Thyroid gland (tissue), 4 donors: ENCODE data around the gene PIP4P1. TPM values are rescaled to one million over a fixed set of nuclear protein-coding genes. Genes with fewer than 3 reads are reported as not detected.

Experiments
- DNase-seq, 2 donors: peaks; one replicate each; pipeline ENCODE4 v3.0.0-alpha.2; 2019
- H3K27ac ChIP-seq, 3 donors: fragments of 200-600 bp; sonication (generic); 1 replicate in 2 of 3; 2 replicates in 1 of 3; pipeline ENCODE4 v1.5.1; 2016 to 2019; ENCODE audit warnings: mild to moderate bottlenecking in 1 of 3, moderate library complexity in 1 of 3
- H3K27me3 ChIP-seq: fragments of 200-600 bp; sonication (generic); one replicate; pipeline ENCODE4 v1.5.1; 2019
- H3K36me3 ChIP-seq, 2 donors: fragments of 200-600 bp; sonication (generic); one replicate each; pipeline ENCODE4 v1.5.1; 2016 to 2019
- H3K4me1 ChIP-seq, 2 donors: fragments of 200-600 bp; sonication (generic); one replicate each; pipeline ENCODE4 v1.5.1; 2017 to 2019
- H3K4me3 ChIP-seq, 3 donors: fragments of 200-600 bp; sonication (generic); replicated peaks in 1 of 3; 1 replicate in 2 of 3; 2 replicates in 1 of 3; pipeline ENCODE4 v1.5.1; 2016; ENCODE audit warnings: mild to moderate bottlenecking in 1 of 3
- H3K9me3 ChIP-seq: fragments of 200-600 bp; sonication (generic); one replicate; pipeline ENCODE4 v1.5.1; 2017
- CTCF ChIP-seq, 6 experiments: fragments of 200-600 bp in 3 of 6; fragments of 450-650 bp in 3 of 6; sonication (generic) in 3 of 6; IDR thresholded peaks; one replicate each; pipeline ENCODE4 v1.5.1; 2016 to 2019; ENCODE audit warnings: antibody characterized with exemption in 6 of 6, mild to moderate bottlenecking in 2 of 6, inconsistent platforms in 1 of 6, moderate library complexity in 1 of 6
- POLR2A ChIP-seq, 2 donors: fragments of 450-650 bp; IDR thresholded peaks; one replicate each; pipeline ENCODE4 v1.6.1; 2017; ENCODE audit warnings: antibody characterized with exemption in 2 of 2, mild to moderate bottlenecking in 2 of 2, moderate library complexity in 1 of 2
- WGBS, 2 donors: methylation state at CpG; one replicate each; pipeline ENCODE4 v1.1.5; 2017; 5-methylcytosine and 5-hydroxymethylcytosine counted together
- intact Hi-C: fragments of 100-400 bp; cut with DNase I; formaldehyde crosslinking; loops from one replicate; pipeline ENCODE4 v1.15.1; 2023
- total RNA-seq, 4 donors: library from RNA; depleted of rRNA; stranded (reverse); fragments of >200 nt; gene quantifications; one replicate each; pipeline ENCODE4 v1.2.3, GENCODE V29; 2016

Gene PIP4P1
- total RNA-seq, 4 donors from 2014 or later, result 15.4 to 29.1 (median 23.1) TPM

- intact Hi-C loops, result no loop called here
- no peak overlapping the region for H3K27ac ChIP-seq
These were observed 19.8 kb downstream of the PIP4P1 start for GRCh38 chr14:20441461-20441860.

GRCh38 chr14:20440882-20441281 is 20.4 kb downstream of the PIP4P1 start:
- 79 to 92% methylated on average over 4 to 5 of the region's 5 CpGs for WGBS, 2 donors
- TF ChIP-seq POLR2A (IDR thresholded peaks at IDR 0.05) (no peak), CTCF (IDR thresholded peaks at IDR 0.05) (no peak)
- peaks cover 7 to 14% of the 10 kb centered on the region in 2 donors for H3K4me1 ChIP-seq
- H3K9me3 ChIP-seq, result no peaks in the 10 kb centered on the region
- no peaks in the 10 kb centered on the region for H3K36me3 ChIP-seq
- no peak overlapping the region for H3K27ac ChIP-seq
- intact Hi-C loops, result no loop called here
- H3K27me3 ChIP-seq, result no peaks in the 10 kb centered on the region
- no peak for DNase-seq
- H3K4me3 ChIP-seq, result no peak overlapping the region

More at GRCh38 chr14:20441461-20441860, 19.8 kb downstream of the PIP4P1 start:
- no peaks in the 10 kb centered on the region for H3K9me3 ChIP-seq
- TF ChIP-seq POLR2A (IDR thresholded peaks at IDR 0.05) (no peak), CTCF (IDR thresholded peaks at IDR 0.05) (no peak)
- H3K4me1 ChIP-seq, result peaks cover 7 to 14% of the 10 kb centered on the region in 2 donors
- no peaks in the 10 kb centered on the region for H3K27me3 ChIP-seq
- no peak for DNase-seq
- H3K36me3 ChIP-seq, result peaks cover 0 to 4% of the 10 kb centered on the region in 2 donors
- 87 to 89% methylated on average over 2 of the region's 2 CpGs for WGBS, 2 donors
- H3K4me3 ChIP-seq, result no peak overlapping the region

GRCh38 chr14:20440465-20440864 is 20.8 kb downstream of the PIP4P1 start:
- 90% methylated on average over 5 of the region's 5 CpGs for WGBS, 2 donors
- no peak overlapping the region for H3K27ac ChIP-seq

GRCh38 chr14:20438664-20439063 is 22.6 kb downstream of the PIP4P1 start:
- H3K27ac ChIP-seq, result no peak overlapping the region
- TF ChIP-seq CTCF (IDR thresholded peaks at IDR 0.05) (no peak), POLR2A (IDR thresholded peaks at IDR 0.05) (no peak)
- H3K27me3 ChIP-seq, result no peaks in the 10 kb centered on the region
- no peak for DNase-seq
- H3K36me3 ChIP-seq, result no peaks in the 10 kb centered on the region
- H3K4me3 ChIP-seq, result no peak overlapping the region
- H3K9me3 ChIP-seq, result no peaks in the 10 kb centered on the region
- intact Hi-C loops, result no loop called here
- peaks cover 5 to 14% of the 10 kb centered on the region in 2 donors for H3K4me1 ChIP-seq
- WGBS, 2 donors, result 90 to 93% methylated on average over 7 of the region's 7 CpGs

More at GRCh38 chr14:20440465-20440864, 20.8 kb downstream of the PIP4P1 start:
- no peak for TF ChIP-seq CTCF (IDR thresholded peaks at IDR 0.05)
- no peak for TF ChIP-seq POLR2A (IDR thresholded peaks at IDR 0.05)
- intact Hi-C loops, result no loop called here
- H3K4me1 ChIP-seq, result peaks cover 7 to 16% of the 10 kb centered on the region in 2 donors
- H3K4me3 ChIP-seq, result no peak overlapping the region
- no peaks in the 10 kb centered on the region for H3K27me3 ChIP-seq
- DNase-seq, result no peak
- no peaks in the 10 kb centered on the region for H3K9me3 ChIP-seq
- H3K36me3 ChIP-seq, result no peaks in the 10 kb centered on the region

- Histone ChIP-seq H3K36me3 (no peaks in the 10 kb centered on the region), H3K4me1 (peaks cover 5 to 9% of the 10 kb centered on the region in 2 donors), H3K9me3 (no peaks in the 10 kb centered on the region), H3K27me3 (no peaks in the 10 kb centered on the region), H3K27ac (no peak overlapping the region), H3K4me3 (no peak overlapping the region)
- no peak for DNase-seq
- intact Hi-C loops, result no loop called here
- TF ChIP-seq CTCF (IDR thresholded peaks at IDR 0.05), result no peak
- TF ChIP-seq POLR2A (IDR thresholded peaks at IDR 0.05), result no peak
- WGBS, 2 donors, result 95 to 99% methylated on average over 4 of the region's 4 CpGs
These were observed 24.9 kb downstream of the PIP4P1 start for GRCh38 chr14:20436363-20436755.
